ENCODE measurements around the gene TWF1.

GRCh38 chr12:43744826-43745225, 61.3 kb downstream of the TWF1 start:
- TF ChIP-seq CTCF (IDR thresholded peaks at IDR 0.05) (no peak), POLR2A (IDR thresholded peaks at IDR 0.05) (no peak)

Data from body of pancreas (tissue), 4 donors.